Neuronal stem cell (in vitro differentiated cells): ENCODE measurements around the gene CT55.
"Not testable (repeated sequence)": the region's sequence is repeated elsewhere in the genome, so short reads cannot be mapped to it uniquely, and the experiment has no call there.

Experiments used
- DNase-seq: peaks from one replicate; pipeline ENCODE4 v3.0.0-alpha.2; 2013; ENCODE audit warnings: low spot score
- H2AFZ ChIP-seq: one replicate; pipeline ENCODE4 v1.6.1; 2013; ENCODE audit warnings: mild to moderate bottlenecking, low read length, inconsistent platforms
- H2AK5ac ChIP-seq: 2 replicates; pipeline ENCODE4 v1.6.1; 2013; ENCODE audit warnings: low read depth, mild to moderate bottlenecking, inconsistent platforms, low read length, moderate library complexity, mixed read lengths
- H2BK120ac ChIP-seq: 2 replicates; pipeline ENCODE4 v1.6.1; 2013; ENCODE audit warnings: low read depth, mild to moderate bottlenecking, inconsistent platforms, low read length, moderate library complexity, mixed read lengths
- H2BK12ac ChIP-seq: one replicate; pipeline ENCODE4 v1.6.1; 2013; ENCODE audit warnings: low read length, inconsistent platforms
- H2BK15ac ChIP-seq: 2 replicates; pipeline ENCODE4 v1.6.1; 2013; ENCODE audit warnings: mild to moderate bottlenecking, low read length, inconsistent platforms, mixed read lengths
- H2BK5ac ChIP-seq: one replicate; pipeline ENCODE4 v1.6.1; 2013; ENCODE audit warnings: inconsistent platforms, mild to moderate bottlenecking, low read length, moderate library complexity
- H3K14ac ChIP-seq: one replicate; pipeline ENCODE4 v1.6.1; 2013; ENCODE audit warnings: low read length, inconsistent platforms
- H3K18ac ChIP-seq: 2 replicates; pipeline ENCODE4 v1.6.1; 2013; ENCODE audit warnings: low read length, inconsistent platforms
- H3K23ac ChIP-seq: 2 replicates; pipeline ENCODE4 v1.6.1; 2013; ENCODE audit warnings: low read depth, mild to moderate bottlenecking, mixed read lengths, low read length, inconsistent platforms; ENCODE audit not compliant: poor library complexity
- H3K27ac ChIP-seq: replicated peaks from 3 replicates; pipeline ENCODE4 v1.5.1; 2013; ENCODE audit warnings: low read length, inconsistent platforms
- H3K27me3 ChIP-seq, 3 experiments: 2 replicates each; pipeline ENCODE4 v1.6.1; 2013; ENCODE audit warnings: low read length in 3 of 3, mild to moderate bottlenecking in 2 of 3, inconsistent platforms in 1 of 3, low read depth in 1 of 3, mixed read lengths in 1 of 3, moderate library complexity in 1 of 3; ENCODE audit not compliant: control insufficient read depth in 3 of 3, insufficient read depth in 3 of 3
- H3K36me3 ChIP-seq, 2 donors: replicated peaks in 1 of 2; 2 replicates each; pipeline ENCODE4 v1.6.1; 2013; ENCODE audit warnings: low read length in 2 of 2; ENCODE audit not compliant: control insufficient read depth in 2 of 2, insufficient read depth in 2 of 2
- H3K4ac ChIP-seq: 2 replicates; pipeline ENCODE4 v1.6.1; 2013; ENCODE audit warnings: inconsistent platforms, mild to moderate bottlenecking, low read length, moderate library complexity
- H3K4me1 ChIP-seq, 2 donors: 1 replicate in 1 of 2; 2 replicates in 1 of 2; pipeline ENCODE4 v1.6.1; 2013; ENCODE audit warnings: low read length in 2 of 2, low read depth in 1 of 2; ENCODE audit not compliant: control insufficient read depth in 2 of 2, insufficient read depth in 1 of 2
- H3K4me2 ChIP-seq: one replicate; pipeline ENCODE4 v1.6.1; 2013; ENCODE audit warnings: mild to moderate bottlenecking, low read length, inconsistent platforms; ENCODE audit not compliant: insufficient read depth, poor library complexity, severe bottlenecking
- H3K4me3 ChIP-seq, 2 donors: 2 replicates each; pipeline ENCODE4 v1.5.1; 2013; ENCODE audit warnings: low read length in 2 of 2, mild to moderate bottlenecking in 2 of 2, inconsistent platforms in 1 of 2, moderate library complexity in 1 of 2
- H3K79me1 ChIP-seq: one replicate; pipeline ENCODE4 v1.6.1; 2013; ENCODE audit warnings: low read depth, mild to moderate bottlenecking, inconsistent platforms, low read length, moderate library complexity
- H3K9ac ChIP-seq: one replicate; pipeline ENCODE4 v1.6.1; 2013; ENCODE audit warnings: mild to moderate bottlenecking, low read depth, low read length, inconsistent platforms; ENCODE audit not compliant: poor library complexity
- H3K9me3 ChIP-seq, 2 donors: replicated peaks in 1 of 2; 2 replicates each; pipeline versions ENCODE3 to v1.6.1; 2013; ENCODE audit warnings: low read length in 2 of 2, mild to moderate bottlenecking in 2 of 2, inconsistent platforms in 1 of 2, low read depth in 1 of 2, mixed read lengths in 1 of 2, moderate library complexity in 1 of 2; ENCODE audit not compliant: control insufficient read depth in 2 of 2, insufficient read depth in 1 of 2
- H4K8ac ChIP-seq: one replicate; pipeline ENCODE4 v1.6.1; 2013; ENCODE audit warnings: low read depth, mild to moderate bottlenecking, inconsistent platforms, low read length, moderate library complexity
- H4K91ac ChIP-seq: one replicate; pipeline ENCODE4 v1.6.1; 2013; ENCODE audit warnings: low read length, low read depth, mild to moderate bottlenecking, inconsistent platforms; ENCODE audit not compliant: poor library complexity
- WGBS, 2 donors: extraction: QIAGEN DNeasy Blood & Tissue Kit; methylation state at CpG; one replicate each; pipeline ENCODE4 v1.1.7; 2013; ENCODE audit warnings: missing lambda C conversion rate in 2 of 2, mixed read lengths in 1 of 2; ENCODE audit not compliant: insufficient read length in 2 of 2, insufficient replicate concordance in 1 of 2; ENCODE audit errors: extremely low coverage in 2 of 2; 5-methylcytosine and 5-hydroxymethylcytosine counted together

CT55 gene

GRCh38 chrX:135154688-135155087 is 16.5 kb downstream of the CT55 start:
- not testable (repeated sequence) for H3K14ac ChIP-seq, H3K9me3 ChIP-seq, H3K9ac ChIP-seq, H3K4ac ChIP-seq, H3K36me3 ChIP-seq, H2BK12ac ChIP-seq, H3K27ac ChIP-seq, DNase-seq, H3K79me1 ChIP-seq, H3K4me1 ChIP-seq, H2BK15ac ChIP-seq, H2AFZ ChIP-seq, H3K4me2 ChIP-seq, H3K18ac ChIP-seq, H2BK5ac ChIP-seq, H3K27me3 ChIP-seq, H2AK5ac ChIP-seq, H4K8ac ChIP-seq, H3K23ac ChIP-seq, H3K4me3 ChIP-seq, H4K91ac ChIP-seq, H2BK120ac ChIP-seq
- no CpG with 5 or more reads among the region's 3 CpGs for WGBS, 2 donors

- not testable (repeated sequence) for H3K4me3 ChIP-seq, H2BK12ac ChIP-seq, H2BK5ac ChIP-seq, H4K8ac ChIP-seq, H3K14ac ChIP-seq, H3K18ac ChIP-seq, H3K27me3 ChIP-seq, H3K79me1 ChIP-seq, H3K4me2 ChIP-seq, H2AFZ ChIP-seq, H3K36me3 ChIP-seq, H3K9me3 ChIP-seq, H2BK120ac ChIP-seq, DNase-seq, H3K27ac ChIP-seq, H4K91ac ChIP-seq, H3K4me1 ChIP-seq, H3K23ac ChIP-seq, H3K4ac ChIP-seq, H2BK15ac ChIP-seq, H2AK5ac ChIP-seq, H3K9ac ChIP-seq
- WGBS, 2 donors, result no CpG with 5 or more reads among the region's 6 CpGs
These were observed 45.1 kb downstream of the CT55 start for GRCh38 chrX:135126145-135126544.

- H2AFZ ChIP-seq, H3K4me3 ChIP-seq, H2BK5ac ChIP-seq, H3K4ac ChIP-seq, H3K4me1 ChIP-seq, H4K91ac ChIP-seq, H3K4me2 ChIP-seq, H2BK15ac ChIP-seq, H3K27me3 ChIP-seq, H3K18ac ChIP-seq, H3K79me1 ChIP-seq, H3K14ac ChIP-seq, H3K36me3 ChIP-seq, H2AK5ac ChIP-seq, H4K8ac ChIP-seq, H3K23ac ChIP-seq, DNase-seq, H3K9me3 ChIP-seq, H2BK120ac ChIP-seq, H2BK12ac ChIP-seq, H3K9ac ChIP-seq, H3K27ac ChIP-seq: not testable (repeated sequence)
- WGBS, 2 donors, result no CpG with 5 or more reads among the region's 1 CpG
These were observed 51.1 kb downstream of the CT55 start, which contains the start of gene ETDB for GRCh38 chrX:135120056-135120576. Gene ETDB, minus strand, starts transcription at chrX:135120526. Its CDS starts 1,265 bp downstream, at chrX:135119261.

GRCh38 chrX:135116064-135116463 is 55.1 kb downstream of the CT55 start:
- H3K4me1 ChIP-seq, H2BK12ac ChIP-seq, H3K79me1 ChIP-seq, H3K27me3 ChIP-seq, H2AK5ac ChIP-seq, H2BK5ac ChIP-seq, H3K18ac ChIP-seq, H2AFZ ChIP-seq, H3K27ac ChIP-seq, H4K8ac ChIP-seq, DNase-seq, H3K23ac ChIP-seq, H3K4me2 ChIP-seq, H3K4me3 ChIP-seq, H3K36me3 ChIP-seq, H3K9ac ChIP-seq, H3K4ac ChIP-seq, H3K14ac ChIP-seq, H2BK120ac ChIP-seq, H2BK15ac ChIP-seq, H3K9me3 ChIP-seq, H4K91ac ChIP-seq: not testable (repeated sequence)
- no CpG with 5 or more reads among the region's 2 CpGs for WGBS, 2 donors
